Stimulated activated CD4-positive, alpha-beta T cell treated with anti-CD3 and anti-CD28 coated beads, Interleukin-1b, Interleukin-23, amount 100 ng/mL, for 24 hours (primary cell): ENCODE data around the gene MUS81.
"Not testable (repeated sequence)": the region's sequence is repeated elsewhere in the genome, so short reads cannot be mapped to it uniquely, and the experiment has no call there.

Experiments
- DNase-seq, 4 experiments: peaks; one replicate each; pipeline ENCODE4 v3.0.0-alpha.2; 2020; ENCODE audit warnings: low read depth in 4 of 4, low spot score in 1 of 4

The MUS81 gene

DNA sequence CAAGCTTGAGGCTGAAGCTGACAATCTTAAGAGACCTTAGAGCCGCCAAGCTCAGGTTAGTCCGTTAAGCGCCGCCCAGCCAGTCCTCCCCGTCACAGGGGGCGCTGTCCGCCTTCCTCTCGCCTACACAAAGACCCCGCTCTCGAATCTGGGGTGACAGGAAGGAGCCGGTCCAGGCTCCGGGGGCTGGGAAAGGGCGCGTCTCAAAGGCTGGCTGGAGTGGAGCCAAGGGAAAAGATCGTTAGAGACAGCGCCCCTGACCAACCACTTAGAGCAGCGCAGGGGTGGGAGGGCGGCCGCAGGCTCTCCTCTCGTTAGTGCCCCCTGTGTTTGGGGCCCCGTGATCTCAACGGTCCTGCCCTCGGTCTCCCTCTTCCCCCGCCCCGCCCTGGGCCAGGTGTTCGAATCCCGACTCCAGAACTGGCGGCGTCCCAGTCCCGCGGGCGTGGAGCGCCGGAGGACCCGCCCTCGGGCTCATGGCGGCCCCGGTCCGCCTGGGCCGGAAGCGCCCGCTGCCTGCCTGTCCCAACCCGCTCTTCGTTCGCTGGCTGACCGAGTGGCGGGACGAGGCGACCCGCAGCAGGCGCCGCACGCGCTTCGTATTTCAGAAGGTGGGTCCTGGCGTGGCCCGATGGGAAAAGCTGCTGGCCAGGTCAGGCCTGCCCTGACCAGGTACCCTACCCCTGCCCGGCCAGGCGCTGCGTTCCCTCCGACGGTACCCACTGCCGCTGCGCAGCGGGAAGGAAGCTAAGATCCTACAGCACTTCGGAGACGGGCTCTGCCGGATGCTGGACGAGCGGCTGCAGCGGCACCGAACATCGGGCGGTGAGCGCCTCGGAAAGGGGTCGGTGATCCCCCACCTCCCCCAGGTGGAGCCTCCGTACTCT, at the start of gene MUS81:
MUS81 (plus strand) TSS at position 156 of the 887 bp plus-strand sequence; CDS start at position 477, 321 bp downstream.
- DNase-seq = peak; percentile 86 to 97 (median 94)

DNA sequence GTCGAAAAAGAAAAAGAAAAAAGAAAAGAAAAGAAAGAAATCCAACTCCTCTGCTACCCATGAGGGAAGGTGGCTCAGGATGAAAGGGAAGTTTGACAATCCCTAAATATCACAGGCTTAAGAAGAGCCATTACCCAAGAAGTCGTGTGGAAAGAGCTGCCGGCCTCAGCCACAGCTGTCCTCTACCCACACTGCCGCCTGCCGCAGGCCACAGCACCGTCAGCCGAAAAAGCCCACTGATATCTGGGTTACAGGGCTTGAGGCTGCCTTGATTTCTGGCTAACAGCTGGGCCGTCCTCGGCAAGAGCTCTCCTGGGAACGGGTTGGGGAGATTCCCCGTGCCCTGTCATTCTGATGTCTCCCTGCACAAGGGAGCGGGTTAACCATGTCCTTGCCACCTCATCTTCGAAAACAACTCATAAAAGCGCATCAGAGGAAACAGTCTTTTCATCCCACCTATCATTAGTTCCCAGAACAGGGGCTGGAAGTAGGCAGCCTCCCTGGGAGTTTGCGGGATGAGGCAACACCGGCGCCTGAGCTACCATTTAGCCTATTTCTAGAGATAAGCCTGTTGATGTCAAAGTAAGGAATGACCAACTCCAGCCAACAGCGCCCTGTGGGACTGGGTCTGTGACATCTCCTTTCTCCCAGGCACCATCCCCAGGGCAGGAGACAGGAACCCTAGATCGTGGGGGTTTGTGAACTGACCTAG, 48.3 kb upstream of the MUS81 start:
- DNase-seq = no peak

- no peak for DNase-seq
These were observed 45.9 kb upstream of the MUS81 start for GRCh38 chr11:65814131-65814985.

GRCh38 chr11:65814986-65815565, 45.2 kb upstream of the MUS81 start:
- no peak for DNase-seq

GRCh38 chr11:65816696-65817095, 43.5 kb upstream of the MUS81 start:
- DNase-seq = no peak

DNA sequence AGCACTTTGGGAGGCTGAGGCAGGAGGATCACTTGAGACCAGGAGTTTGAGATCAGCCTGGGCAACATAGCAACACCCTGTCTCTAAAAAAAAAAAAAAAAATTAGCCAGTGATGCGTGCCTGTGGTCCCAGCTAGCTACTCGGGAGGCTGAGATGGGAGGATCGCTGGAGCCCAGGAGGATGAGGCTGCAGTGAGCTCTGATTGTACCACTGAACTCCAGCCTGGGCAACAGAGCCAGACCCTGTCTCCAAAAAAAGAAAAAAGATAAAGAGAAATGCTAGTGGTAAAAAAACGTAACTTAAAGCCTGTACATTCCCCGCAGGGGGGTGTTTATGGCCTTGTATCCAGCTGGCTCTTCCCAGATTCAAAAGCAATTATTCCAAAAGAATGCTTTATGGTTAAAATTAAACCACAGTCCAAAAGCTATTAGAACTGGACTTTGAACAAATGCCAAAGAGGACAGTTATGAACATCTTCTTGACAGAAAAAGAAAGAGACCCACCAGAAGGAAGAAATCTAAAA, 42.9 kb upstream of the MUS81 start:
- DNase-seq = no peak

- peak; percentile 90 to 99 (median 93) for DNase-seq
These were observed 42.2 kb upstream of the MUS81 start for GRCh38 chr11:65817835-65818680.

DNA sequence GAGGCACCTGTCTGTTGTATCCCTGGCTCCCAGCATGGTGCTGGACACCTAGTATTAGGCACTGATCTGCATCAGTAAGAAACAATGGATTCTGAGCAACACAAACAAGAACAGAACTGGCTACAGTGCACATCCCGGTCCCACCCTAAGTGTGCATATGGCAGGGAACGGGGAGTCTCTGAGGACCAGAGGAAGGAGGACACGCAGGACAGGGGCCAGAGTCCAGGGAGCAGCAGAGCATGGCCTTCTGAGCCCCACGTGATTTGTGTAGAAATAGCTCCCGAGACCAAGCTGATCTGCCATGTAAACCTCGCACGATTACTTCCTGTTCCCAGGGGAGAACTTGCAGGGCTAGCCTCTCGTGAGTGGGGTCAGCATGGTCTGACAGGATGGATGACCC, 39.1 kb upstream of the MUS81 start:
- no peak for DNase-seq

GRCh38 chr11:65822776-65823528, 37.3 kb upstream of the MUS81 start:
- DNase-seq = no peak

GRCh38 chr11:65826984-65827735, 33.1 kb upstream of the MUS81 start:
- no peak for DNase-seq

GRCh38 chr11:65829459-65829858, 30.8 kb upstream of the MUS81 start:
- no peak for DNase-seq

- not testable (repeated sequence) for DNase-seq
These were observed 28.0 kb upstream of the MUS81 start for GRCh38 chr11:65832231-65832630.

GRCh38 chr11:65833297-65834030, 26.8 kb upstream of the MUS81 start, which contains the start of gene SNX32:
Gene SNX32, plus strand, starts transcription at chr11:65833963. Its CDS starts 103 bp downstream, at chr11:65834066.
- peak; percentile 81 to 96 (median 91) for DNase-seq

GRCh38 chr11:65834202-65834601, 26.0 kb upstream of the MUS81 start:
- DNase-seq = no peak

- no peak for DNase-seq
These were observed 18.1 kb upstream of the MUS81 start for GRCh38 chr11:65842144-65842543.

DNA sequence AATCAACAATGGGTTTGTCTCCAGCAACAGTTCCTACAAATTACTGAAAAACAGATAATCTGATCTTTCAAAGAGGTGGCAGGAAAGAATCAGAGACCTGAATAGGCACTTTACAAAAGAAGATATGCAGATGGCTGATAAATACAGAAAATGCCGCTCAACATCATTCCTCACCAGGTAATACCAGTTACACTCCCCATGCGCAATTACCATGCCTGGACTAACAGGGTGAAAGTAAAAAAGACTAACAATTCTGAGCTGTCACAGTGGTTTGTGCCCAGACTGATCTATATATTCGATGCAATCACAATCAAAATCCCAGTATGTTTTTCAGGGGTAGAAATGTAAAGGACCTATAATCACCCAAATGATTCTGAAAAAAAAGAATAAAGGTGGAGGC, 16.4 kb upstream of the MUS81 start:
- DNase-seq = no peak

DNA sequence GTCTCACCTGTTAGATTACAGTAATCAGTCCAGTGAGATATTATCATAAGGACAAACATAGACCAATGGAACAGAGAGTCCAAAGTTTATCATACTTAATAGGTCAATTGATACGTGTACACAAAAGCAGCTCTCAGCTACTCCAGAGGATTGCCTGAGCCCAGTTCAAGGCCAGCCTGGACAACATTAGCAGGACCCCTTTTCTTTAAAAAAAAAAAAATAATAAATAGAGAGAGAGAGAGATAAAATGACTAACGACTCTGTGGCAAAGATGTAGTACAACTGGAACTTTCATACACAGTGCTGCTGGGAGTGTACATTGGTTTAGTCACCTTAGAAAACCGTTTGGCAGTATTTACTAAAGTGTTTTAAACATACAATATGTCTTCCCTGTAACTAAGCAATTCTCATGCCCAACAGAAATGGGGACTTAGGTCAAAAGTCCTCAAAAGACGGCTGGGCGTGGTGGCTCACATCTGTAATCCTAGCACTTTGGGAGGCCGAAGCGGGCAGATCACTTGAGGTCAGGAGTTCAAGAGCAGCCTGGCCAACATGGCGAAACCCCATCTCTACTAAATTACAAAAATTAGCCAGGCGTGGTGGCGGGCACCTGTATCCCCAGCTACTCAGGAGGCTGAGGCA, 15.9 kb upstream of the MUS81 start:
- no peak for DNase-seq
